ENCODE data around the gene NEK6. TPM values are rescaled to one million over a fixed set of nuclear protein-coding genes. Genes with fewer than 3 reads are reported as not detected.

The NEK6 gene
- total RNA-seq, 1 experiment from 2014 or later, result 66.6 TPM

- ChIA-PET POLR2A (no interaction called here), CTCF (no interaction called here)
- Histone ChIP-seq H3K4me3 (ENCODE audit: low read depth, low read length) (no peak overlapping the region), H3K27me3 (replicated peaks; ENCODE audit: control insufficient read depth, insufficient read depth, low read length) (no peaks in the 10 kb centered on the region), H3K36me3 (ENCODE audit: control insufficient read depth, insufficient read depth, low read length) (peaks cover 2% of the 10 kb centered on the region; the same call in 1 of the 2 replicates), H3K9me3 (no peaks in the 10 kb centered on the region), H3K4me1 (no peaks in the 10 kb centered on the region)
- no TSS peak for BruUV-seq (replicated peaks)
- Mint-ChIP-seq H3K27ac (ENCODE audit: unreplicated experiment) (no peak overlapping the region), H3K27me3 (ENCODE audit: insufficient read depth, unreplicated experiment) (no peaks in the 10 kb centered on the region), H3K4me1 (ENCODE audit: low read depth, unreplicated experiment) (no peaks in the 10 kb centered on the region), H3K4me3 (ENCODE audit: unreplicated experiment) (no peak overlapping the region), H3K9me3 (ENCODE audit: unreplicated experiment) (no peaks in the 10 kb centered on the region), H3K36me3 (ENCODE audit: insufficient read depth, unreplicated experiment) (peaks cover 25% of the 10 kb centered on the region)
- DNase-seq, result no peak
- intact Hi-C loops (cut with micrococcal nuclease; ENCODE audit: unreplicated experiment), result no loop called here
- TF ChIP-seq CTCF (IDR thresholded peaks at IDR 0.05; ENCODE audit: insufficient read depth in 1 of 2, low read depth in 1 of 2, low read length in 1 of 2, severe bottlenecking in 1 of 2, unreplicated experiment in 1 of 2), result no peak
These were observed 14.4 kb downstream of the NEK6 start for GRCh38 chr9:124272118-124272517.

GRCh38 chr9:124272979-124273378, 15.2 kb downstream of the NEK6 start:
- intact Hi-C loops (cut with micrococcal nuclease; ENCODE audit: unreplicated experiment), result no loop called here
- Histone ChIP-seq H3K36me3 (ENCODE audit: control insufficient read depth, insufficient read depth, low read length) (peaks cover 2% of the 10 kb centered on the region; the same call in 1 of the 2 replicates), H3K4me1 (no peaks in the 10 kb centered on the region), H3K27me3 (replicated peaks; ENCODE audit: control insufficient read depth, insufficient read depth, low read length) (no peaks in the 10 kb centered on the region), H3K9me3 (no peaks in the 10 kb centered on the region), H3K4me3 (ENCODE audit: low read depth, low read length) (no peak overlapping the region)
- CTCF ChIA-PET, result no interaction called here
- no TSS peak for BruUV-seq (replicated peaks)
- H3K27me3 Mint-ChIP-seq (ENCODE audit: insufficient read depth, unreplicated experiment), result no peaks in the 10 kb centered on the region
- no peaks in the 10 kb centered on the region for H3K9me3 Mint-ChIP-seq (ENCODE audit: unreplicated experiment)
- DNase-seq, result no peak
- TF ChIP-seq CTCF (IDR thresholded peaks at IDR 0.05; ENCODE audit: insufficient read depth in 1 of 2, low read depth in 1 of 2, low read length in 1 of 2, severe bottlenecking in 1 of 2, unreplicated experiment in 1 of 2), result no peak
- H3K27ac Mint-ChIP-seq (ENCODE audit: unreplicated experiment), result no peak overlapping the region
- H3K36me3 Mint-ChIP-seq (ENCODE audit: insufficient read depth, unreplicated experiment), result peaks cover 18% of the 10 kb centered on the region
- H3K4me3 Mint-ChIP-seq (ENCODE audit: unreplicated experiment), result no peak overlapping the region
- POLR2A ChIA-PET, result no interaction called here
- no peaks in the 10 kb centered on the region for H3K4me1 Mint-ChIP-seq (ENCODE audit: low read depth, unreplicated experiment)

- no peaks in the 10 kb centered on the region for H3K9me3 Mint-ChIP-seq (ENCODE audit: unreplicated experiment)
- POLR2A ChIA-PET, result no interaction called here
- no peak overlapping the region for H3K27ac Mint-ChIP-seq (ENCODE audit: unreplicated experiment)
- H3K4me1 ChIP-seq, result no peaks in the 10 kb centered on the region
- H3K4me3 Mint-ChIP-seq (ENCODE audit: unreplicated experiment), result no peak overlapping the region
- no peaks in the 10 kb centered on the region for H3K27me3 Mint-ChIP-seq (ENCODE audit: insufficient read depth, unreplicated experiment)
- CTCF ChIA-PET, result no interaction called here
- no TSS peak for BruUV-seq (replicated peaks)
- H3K36me3 Mint-ChIP-seq (ENCODE audit: insufficient read depth, unreplicated experiment), result peaks cover 20% of the 10 kb centered on the region
- TF ChIP-seq CTCF (IDR thresholded peaks at IDR 0.05; ENCODE audit: insufficient read depth in 1 of 2, low read depth in 1 of 2, low read length in 1 of 2, severe bottlenecking in 1 of 2, unreplicated experiment in 1 of 2), result no peak
- intact Hi-C loops (cut with micrococcal nuclease; ENCODE audit: unreplicated experiment), result no loop called here
- H3K4me3 ChIP-seq (ENCODE audit: low read depth, low read length), result no peak overlapping the region
- no peak for DNase-seq
- H3K27me3 ChIP-seq (replicated peaks; ENCODE audit: control insufficient read depth, insufficient read depth, low read length), result no peaks in the 10 kb centered on the region
- no peaks in the 10 kb centered on the region for H3K4me1 Mint-ChIP-seq (ENCODE audit: low read depth, unreplicated experiment)
- peaks cover 2% of the 10 kb centered on the region; the same call in 1 of the 2 replicates for H3K36me3 ChIP-seq (ENCODE audit: control insufficient read depth, insufficient read depth, low read length)
- H3K9me3 ChIP-seq, result no peaks in the 10 kb centered on the region
These were observed 15.8 kb downstream of the NEK6 start for GRCh38 chr9:124273427-124274160.

Data from Caco-2 (cell line).